GF-D8 (cell line): ENCODE measurements around the gene MVP.
"Not testable (repeated sequence)": the region's sequence is repeated elsewhere in the genome, so short reads cannot be mapped to it uniquely, and the experiment has no call there.

Source experiments
- DNase-seq: peaks from one replicate; lab custom pipeline; 2025; lab: John Stamatoyannopoulos, UW

Gene MVP

DNA sequence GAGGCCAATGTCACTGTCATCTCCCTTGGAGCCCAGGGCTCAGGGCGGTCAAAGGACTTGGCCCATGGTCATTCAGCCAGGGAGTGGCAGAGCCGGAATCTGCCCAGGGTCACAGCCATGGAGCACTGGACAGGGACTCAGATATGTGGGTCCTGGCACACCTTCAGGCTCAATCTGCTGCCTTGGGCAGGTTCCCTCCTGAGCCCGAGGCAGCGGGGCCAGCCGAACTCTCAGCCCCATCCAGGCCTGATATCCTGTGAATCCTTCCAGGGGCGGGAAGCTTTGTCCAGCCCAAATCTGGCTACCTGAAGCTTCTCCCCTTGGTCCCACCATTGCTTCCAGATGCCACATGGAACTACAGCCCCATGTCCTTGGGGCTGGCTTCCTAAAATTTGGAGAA lies 54.9 kb downstream of the MVP start:
- no peak for DNase-seq

DNA sequence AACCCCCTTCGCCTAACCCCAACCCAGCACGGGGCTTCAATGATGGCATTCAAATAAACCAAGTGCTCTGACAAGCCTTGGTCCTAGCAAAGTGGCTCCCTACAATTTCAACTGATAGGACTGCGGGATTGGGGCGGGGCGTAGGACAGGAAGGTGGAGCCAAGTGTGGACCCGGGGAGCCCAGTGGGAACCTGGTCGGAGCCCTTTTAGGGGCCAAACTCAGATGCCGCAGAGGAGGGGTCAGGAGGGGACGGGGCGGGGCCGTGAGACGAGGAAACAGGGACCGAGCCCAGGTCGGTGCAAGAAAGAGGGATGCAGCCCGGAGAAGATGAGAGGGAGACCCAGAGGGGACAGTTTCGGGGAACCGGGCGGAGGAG lies 55.9 kb downstream of the MVP start:
- no peak for DNase-seq

DNA sequence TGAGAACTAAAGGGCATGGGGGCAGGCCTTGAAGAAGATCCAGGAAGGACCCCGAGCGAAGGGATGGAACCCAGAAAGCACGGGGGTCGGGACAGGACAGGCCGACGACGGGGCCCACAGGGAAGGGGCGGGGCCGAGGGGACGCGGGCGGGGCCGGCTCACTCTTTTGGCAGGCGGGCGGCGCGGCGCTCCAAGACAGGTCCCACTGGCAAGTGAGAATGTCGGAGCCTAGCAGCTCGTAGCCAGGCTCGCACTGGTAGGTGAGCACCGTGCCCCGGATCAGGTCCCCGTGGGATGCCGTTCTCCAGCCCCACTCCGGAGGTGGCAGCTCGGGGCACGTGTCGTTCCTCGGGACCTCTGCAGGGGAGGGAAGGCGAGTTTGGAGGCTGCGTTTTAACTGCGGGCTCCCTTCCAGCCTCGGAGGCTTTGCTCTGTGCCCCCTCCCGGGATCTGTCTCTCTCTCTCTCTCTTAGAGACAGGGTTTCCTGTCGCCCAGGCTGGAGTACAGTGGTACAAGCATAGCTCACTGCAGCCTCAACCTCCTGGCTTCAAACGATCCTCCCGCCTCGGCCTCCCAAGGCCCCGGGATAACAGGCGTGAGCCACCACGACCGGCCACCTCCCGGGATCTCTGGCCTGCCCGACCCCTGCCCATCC lies 56.5 kb downstream of the MVP start:
- no peak for DNase-seq

DNA sequence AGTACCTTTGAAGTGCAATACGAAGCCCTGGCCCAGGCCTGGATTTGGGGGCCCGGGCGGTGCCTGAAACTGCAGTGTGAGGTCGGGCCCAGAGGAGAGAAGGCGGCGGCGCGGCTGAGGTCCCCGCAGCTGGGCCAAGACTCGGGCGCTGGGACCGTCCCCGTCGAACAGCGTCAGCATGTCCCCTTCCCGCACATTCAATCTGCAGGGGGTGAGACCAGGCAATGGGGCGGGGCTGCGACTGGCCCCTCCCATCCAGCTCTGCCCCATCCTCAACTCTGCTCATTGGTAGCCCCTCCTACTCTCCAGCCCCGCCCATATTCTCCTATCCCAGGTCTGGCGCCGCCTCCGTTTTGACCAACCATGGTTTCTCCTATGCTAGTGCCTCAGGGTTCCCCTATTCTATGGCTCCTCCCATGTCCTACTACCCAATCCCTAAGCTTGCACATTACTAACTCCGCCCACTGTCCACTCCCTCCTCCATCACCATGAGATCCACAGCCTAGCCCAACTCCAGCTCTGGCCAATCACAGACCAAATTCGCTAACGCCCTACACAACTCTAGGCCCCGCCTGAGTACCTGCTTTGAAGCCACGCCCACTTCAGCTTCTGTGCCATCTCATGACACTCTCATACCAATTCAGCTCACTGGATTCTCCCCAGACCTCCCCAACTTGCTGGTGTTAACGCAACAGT lies 57.2 kb downstream of the MVP start:
- DNase-seq, result no peak

DNA sequence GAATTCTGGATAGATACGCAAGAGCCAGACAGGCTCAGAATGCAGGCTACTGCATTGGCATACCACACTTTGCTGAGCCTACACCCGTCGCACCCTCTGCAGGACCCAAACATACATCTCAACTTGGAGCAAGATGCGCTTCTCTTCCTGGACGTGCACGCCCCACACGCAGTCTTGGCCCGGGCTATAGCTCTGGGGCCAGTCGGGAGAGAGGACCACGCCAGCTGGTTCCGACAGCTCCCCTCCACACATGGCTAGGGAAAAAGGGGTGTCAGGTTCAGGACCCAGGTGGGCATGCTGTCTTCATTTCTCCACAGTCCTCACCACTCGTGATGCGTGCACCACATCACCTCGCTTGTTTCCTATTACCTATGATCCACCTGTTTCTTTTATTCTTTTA lies 57.9 kb downstream of the MVP start:
- no peak for DNase-seq

DNA sequence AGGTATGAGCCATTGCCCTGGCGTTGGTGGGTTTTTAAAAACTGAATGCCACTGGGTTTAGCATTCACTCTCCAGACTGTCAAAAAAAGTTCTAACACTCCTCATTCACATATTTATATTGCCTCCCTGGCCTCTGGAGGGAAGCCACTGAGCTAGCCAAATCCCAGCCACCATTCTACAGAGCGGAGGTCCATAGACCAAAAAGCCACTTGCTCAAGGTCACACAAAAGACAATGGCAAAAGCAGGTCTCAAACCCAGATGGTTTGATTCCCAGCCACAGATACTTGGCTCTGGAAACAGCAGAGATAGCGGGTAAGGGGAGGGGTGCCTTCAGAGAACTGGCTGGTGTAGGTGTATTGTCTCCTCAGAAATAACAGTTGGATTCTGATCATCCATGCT lies 60.8 kb downstream of the MVP start:
- no peak for DNase-seq

DNA sequence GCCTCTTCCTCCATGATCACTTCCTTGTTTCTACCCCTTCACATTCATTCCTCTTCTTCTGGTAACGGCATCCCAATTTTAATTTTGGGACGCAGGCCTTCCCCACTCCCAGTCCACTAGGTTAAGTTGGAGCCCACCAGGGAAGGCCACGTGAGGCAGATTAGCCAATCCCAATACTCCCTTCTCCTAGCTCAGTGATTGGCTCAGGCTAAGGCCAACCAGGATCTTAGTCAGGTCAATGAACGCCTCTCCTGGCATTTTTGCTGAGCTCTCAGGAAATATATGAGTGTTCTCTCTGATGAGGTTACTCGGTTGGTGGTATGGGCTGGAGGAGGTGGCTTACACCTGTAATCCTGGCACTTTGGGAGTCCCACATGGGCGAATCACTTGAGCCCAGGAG lies 63.7 kb downstream of the MVP start:
- no peak for DNase-seq

DNA sequence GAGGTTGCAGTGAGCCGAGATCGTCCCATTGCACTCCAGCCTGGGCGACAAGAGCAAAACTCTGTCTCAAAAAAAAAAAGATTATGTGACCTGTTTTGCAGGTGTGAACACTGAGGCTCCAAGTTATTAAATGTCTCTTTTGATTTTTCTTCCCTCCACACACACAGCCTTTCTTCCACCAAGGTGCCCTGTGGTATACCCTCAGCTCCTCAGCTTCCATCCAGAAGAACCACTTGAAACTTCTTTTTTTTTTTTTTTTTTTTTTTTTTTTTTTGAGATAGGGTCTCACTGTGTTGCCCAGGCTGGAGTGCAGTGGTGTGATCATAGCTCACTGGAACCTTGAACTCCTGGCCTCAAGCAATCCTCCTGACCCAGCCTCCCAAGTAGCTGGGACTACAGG lies 69.1 kb downstream of the MVP start:
- not testable (repeated sequence) for DNase-seq

DNA sequence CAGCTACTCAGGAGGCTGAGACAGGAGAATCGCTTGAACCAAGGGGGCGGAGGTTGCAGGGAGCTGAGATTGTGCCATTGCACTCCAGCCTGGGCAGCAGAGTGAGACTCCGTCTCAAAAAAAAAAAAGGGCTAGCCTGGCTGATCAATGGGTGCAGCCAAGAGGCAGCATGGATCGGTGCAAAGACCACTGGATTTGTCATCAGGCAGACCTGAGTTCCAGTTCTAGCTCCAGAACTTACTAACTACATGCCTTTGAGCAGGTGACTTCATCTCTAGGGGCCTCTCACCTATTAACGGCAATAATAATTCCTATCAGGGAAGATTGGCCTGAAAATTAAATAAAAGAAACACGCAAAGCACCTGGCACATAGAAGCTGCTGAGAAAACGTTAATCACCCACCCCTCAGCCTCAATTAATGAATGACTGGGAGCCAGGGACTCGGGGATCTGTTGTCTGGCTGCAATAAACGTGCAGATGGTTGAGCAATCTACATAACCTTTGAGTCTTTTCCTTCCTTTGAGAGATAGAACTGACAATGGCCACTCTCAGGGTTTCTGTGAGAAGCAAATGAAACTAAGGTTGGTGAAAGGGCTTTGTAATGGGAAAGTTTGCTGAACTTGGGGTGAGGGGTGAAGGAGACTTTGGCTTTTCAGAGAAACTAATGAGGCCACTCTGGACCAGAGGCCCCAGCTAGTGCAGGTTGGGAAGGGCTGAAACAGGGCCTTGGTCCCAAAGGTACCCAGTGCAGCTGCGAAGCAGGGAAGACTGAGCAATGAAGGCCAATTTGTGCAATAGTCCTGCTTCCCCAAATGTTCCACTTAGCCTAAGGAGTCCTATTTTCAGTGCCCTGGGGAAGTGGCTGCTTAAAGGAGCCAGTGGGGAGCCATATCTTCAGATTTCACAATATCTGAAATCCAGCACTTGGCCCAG lies 71.5 kb downstream of the MVP start:
- no peak for DNase-seq

DNA sequence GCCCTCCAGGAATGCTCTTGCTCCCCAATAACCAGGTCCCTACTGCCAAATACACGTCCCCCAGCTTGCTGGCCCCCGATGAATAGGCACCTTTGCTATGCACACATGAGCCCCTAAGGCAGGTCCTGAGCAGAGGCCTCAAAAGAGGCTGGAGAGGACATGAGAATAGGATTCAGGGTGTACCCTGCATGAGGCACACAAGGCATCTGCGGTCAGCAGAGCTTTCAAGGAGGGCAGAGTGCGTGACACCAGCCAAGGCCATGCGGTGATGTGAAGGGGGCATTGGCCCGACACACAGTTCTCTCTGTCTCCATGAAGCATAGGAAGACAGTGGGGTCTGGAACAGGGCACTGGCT lies 72.2 kb downstream of the MVP start:
- DNase-seq, result no peak

DNA sequence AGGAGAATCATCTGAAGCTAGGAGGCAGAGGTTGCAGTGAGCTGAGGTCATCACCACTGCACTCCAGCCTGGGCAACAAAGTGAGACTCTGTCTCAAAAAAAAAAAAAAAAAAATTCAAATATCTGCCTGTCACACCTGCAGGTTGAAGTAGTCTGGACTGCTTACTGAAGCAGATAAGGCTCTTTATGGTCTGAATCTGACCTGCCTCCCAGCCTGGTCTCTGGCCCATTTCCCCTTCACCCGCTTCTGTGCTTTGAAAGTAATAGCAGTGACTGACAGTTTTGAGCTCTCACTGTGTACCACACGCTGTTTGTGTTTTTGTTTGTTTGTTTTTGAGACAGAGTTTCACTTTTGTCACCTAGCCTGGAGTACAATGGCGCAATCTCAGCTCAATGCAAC lies 73.3 kb downstream of the MVP start:
- no peak for DNase-seq

DNA sequence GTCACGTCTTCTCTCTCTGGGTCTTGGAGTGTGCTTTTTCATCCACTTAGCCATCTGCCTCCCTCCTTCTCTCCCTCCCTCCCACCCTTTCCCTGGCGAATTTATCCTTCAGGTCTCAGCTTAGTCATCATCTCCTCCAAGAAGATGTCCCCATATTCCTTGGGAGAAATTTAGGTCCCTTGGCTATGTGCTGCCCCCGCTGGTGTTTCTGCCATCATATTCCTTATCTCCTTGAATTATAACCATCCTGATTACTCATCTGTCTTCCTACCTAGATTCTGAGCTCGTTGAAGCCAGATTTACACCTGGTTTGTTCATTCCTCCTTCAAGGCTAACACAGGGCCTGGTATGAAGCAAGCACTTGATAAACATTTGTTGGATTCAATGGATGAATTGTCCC lies 74.1 kb downstream of the MVP start:
- no peak for DNase-seq

DNA sequence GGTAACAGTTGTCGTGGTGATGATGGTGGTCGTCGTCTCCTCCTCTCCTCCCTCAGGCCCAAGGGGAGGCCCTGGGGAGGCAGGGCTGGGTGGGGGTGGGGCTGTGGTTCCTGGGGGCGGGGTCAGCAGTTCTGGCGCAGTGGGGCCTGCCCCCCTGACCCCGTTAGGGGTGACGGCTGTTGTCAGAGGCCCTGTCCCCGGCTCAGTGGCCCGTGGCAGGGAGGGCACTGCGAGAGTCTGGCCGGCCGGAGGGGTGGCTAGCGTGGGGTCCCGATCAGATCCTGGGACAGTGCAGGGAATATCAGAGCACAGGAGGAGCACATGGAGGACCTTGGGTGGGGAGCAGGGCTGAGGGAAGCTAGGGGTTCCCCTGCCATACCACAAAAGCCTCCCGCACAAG lies 76.6 kb downstream of the MVP start:
- no peak for DNase-seq

DNA sequence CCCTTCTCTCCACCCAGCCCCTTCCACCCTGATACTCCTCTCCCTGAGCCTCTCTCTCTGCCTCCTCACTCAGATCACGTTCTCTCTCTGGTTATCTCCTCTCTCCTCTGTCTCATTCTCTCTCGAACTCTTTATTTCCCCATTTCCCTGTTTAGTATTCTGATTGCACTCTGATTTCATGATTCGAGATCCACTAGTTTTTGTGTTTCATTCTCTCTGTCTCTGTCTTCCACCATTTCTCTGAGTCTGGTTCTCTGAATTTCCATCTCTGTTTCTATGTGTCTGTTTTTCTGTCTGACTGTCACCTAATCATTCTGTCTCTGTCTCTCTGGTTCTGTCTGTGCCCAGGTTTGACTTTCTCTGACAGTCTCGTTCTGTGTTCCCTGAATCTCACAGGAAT lies 77.1 kb downstream of the MVP start:
- no peak for DNase-seq
